Upper lobe of right lung (tissue), 1 donor: ENCODE measurements around the gene MYOZ1. TPM values are rescaled to one million over a fixed set of nuclear protein-coding genes. Genes with fewer than 3 reads are reported as not detected.
A peak's percentile ranks its signal among the peaks of the same experiment; 100 is the strongest.

Source experiments
- ATAC-seq: fragments of 200-7000 bp; cut with Tn5 transposase; one replicate; pipeline ENCODE4 v1.9.1; 2020; ENCODE audit warnings: mild to moderate bottlenecking, moderate library complexity
- DNase-seq: peaks from one replicate; pipeline ENCODE4 v3.0.0-alpha.2; 2020
- H3K27ac ChIP-seq: fragments of 200-600 bp; one replicate; pipeline ENCODE4 v1.8.0; 2022
- H3K27me3 ChIP-seq: fragments of 200-600 bp; one replicate; pipeline ENCODE4 v1.8.0; 2022; ENCODE audit warnings: mild to moderate bottlenecking
- H3K36me3 ChIP-seq: fragments of 200-600 bp; one replicate; pipeline ENCODE4 v1.8.0; 2022
- H3K4me1 ChIP-seq: fragments of 200-600 bp; one replicate; pipeline ENCODE4 v1.8.0; 2022
- H3K4me3 ChIP-seq: fragments of 200-600 bp; one replicate; pipeline ENCODE4 v1.8.0; 2022; ENCODE audit warnings: mild to moderate bottlenecking
- H3K9me3 ChIP-seq: fragments of 200-600 bp; one replicate; pipeline ENCODE4 v1.8.0; 2022
- CTCF ChIP-seq: fragments of 200-600 bp; IDR thresholded peaks from one replicate; pipeline ENCODE4 v1.8.0; 2022; ENCODE audit warnings: antibody characterized with exemption
- intact Hi-C: fragments of 100-400 bp; cut with DNase I; formaldehyde crosslinking; loops from one replicate; pipeline ENCODE4 v1.11.0; 2022
- total RNA-seq: library from RNA; stranded (reverse); fragmentation: NEBNext Ultra II Directional; extraction: Animal tissue kit (Norgen Biotek cat#: 25700); gene quantifications from one replicate; pipeline ENCODE4 v1.2.1, GENCODE V29; 2021
- donor health status: DM: no; HTN: yes; CAD: no; lungs with severe emphysema.

The MYOZ1 gene
- total RNA-seq, 1 donor from 2014 or later = 5.2 TPM

- H3K36me3 ChIP-seq = no peaks in the 10 kb centered on the region
- no peaks in the 10 kb centered on the region for H3K9me3 ChIP-seq
- no peak for TF ChIP-seq CTCF
- intact Hi-C loops = no loop called here
- no peak overlapping the region for H3K27ac ChIP-seq
- no peak for ATAC-seq
- no peak overlapping the region for H3K4me3 ChIP-seq
- DNase-seq = no peak
- H3K4me1 ChIP-seq = no peaks in the 10 kb centered on the region
- H3K27me3 ChIP-seq = no peaks in the 10 kb centered on the region
Observed at GRCh38 chr10:73609116-73609515, 32.2 kb downstream of the MYOZ1 start.

- H3K4me3 ChIP-seq = no peak overlapping the region
- peaks cover 4% of the 10 kb centered on the region for H3K4me1 ChIP-seq
- H3K27ac ChIP-seq = peak overlapping the region; percentile 39
- H3K9me3 ChIP-seq = no peaks in the 10 kb centered on the region
- DNase-seq (no peak), ATAC-seq (peak; percentile 97)
- H3K27me3 ChIP-seq = no peaks in the 10 kb centered on the region
- TF ChIP-seq CTCF = no peak
- intact Hi-C loops = no loop called here
- H3K36me3 ChIP-seq = no peaks in the 10 kb centered on the region
Observed at GRCh38 chr10:73601486-73601921, 39.8 kb downstream of the MYOZ1 start.

GRCh38 chr10:73597346-73597745 lies 43.9 kb downstream of the MYOZ1 start:
- intact Hi-C loops = no loop called here
- H3K27ac ChIP-seq = no peak overlapping the region
- H3K27me3 ChIP-seq = no peaks in the 10 kb centered on the region
- DNase-seq (no peak), ATAC-seq (no peak)
- no peak for TF ChIP-seq CTCF
- H3K4me3 ChIP-seq = no peak overlapping the region
- H3K4me1 ChIP-seq = peaks cover 4% of the 10 kb centered on the region
- H3K36me3 ChIP-seq = no peaks in the 10 kb centered on the region
- H3K9me3 ChIP-seq = no peaks in the 10 kb centered on the region

GRCh38 chr10:73593812-73594211 lies 47.5 kb downstream of the MYOZ1 start:
- intact Hi-C loops = no loop called here
- H3K4me1 ChIP-seq = peaks cover 31% of the 10 kb centered on the region

GRCh38 chr10:73593110-73593509 lies 48.2 kb downstream of the MYOZ1 start:
- Histone ChIP-seq H3K4me3 (no peak overlapping the region), H3K9me3 (no peaks in the 10 kb centered on the region), H3K36me3 (no peaks in the 10 kb centered on the region), H3K27ac (no peak overlapping the region), H3K4me1 (peaks cover 36% of the 10 kb centered on the region), H3K27me3 (no peaks in the 10 kb centered on the region)
- intact Hi-C loops = no loop called here
- TF ChIP-seq CTCF = no peak
- no peak for ATAC-seq
- no peak for DNase-seq

More at GRCh38 chr10:73593812-73594211, 47.5 kb downstream of the MYOZ1 start:
- no peak overlapping the region for H3K4me3 ChIP-seq
- H3K27ac ChIP-seq = no peak overlapping the region
- H3K27me3 ChIP-seq = no peaks in the 10 kb centered on the region
- TF ChIP-seq CTCF = no peak
- H3K9me3 ChIP-seq = no peaks in the 10 kb centered on the region
- ATAC-seq (no peak), DNase-seq (no peak)
- no peaks in the 10 kb centered on the region for H3K36me3 ChIP-seq
